Activated CD8-positive, alpha-beta T cell treated with anti-CD3 and anti-CD28 coated beads for 36 hours (primary cell): ENCODE measurements around the gene DNMT3A. TPM values are rescaled to one million over a fixed set of nuclear protein-coding genes. Genes with fewer than 3 reads are reported as not detected.

ENCODE experiments used
- ATAC-seq: fragments of 200-7000 bp; cut with Tn5 transposase; one replicate; pipeline ENCODE4 v1.10.0; 2021; ENCODE audit warnings: mild to moderate bottlenecking, moderate library complexity
- CTCF ChIA-PET: fragments of 350-600 bp; sonication (Branson Sonifier 250); formaldehyde crosslinking; loops from one replicate; lab custom pipeline; 2021; ENCODE audit warnings: antibody characterized with exemption; lab: Charles Lee
- POLR2A ChIA-PET: fragments of 350-600 bp; sonication (Branson Sonifier 250); formaldehyde crosslinking; loops from one replicate; lab custom pipeline; 2021; ENCODE audit warnings: antibody characterized with exemption; lab: Charles Lee
- DNase-seq: peaks from one replicate; pipeline ENCODE4 v3.0.0-alpha.2; 2020
- H3K27ac Mint-ChIP-seq: one replicate; pipeline ENCODE4 v1.8.0; 2021; ENCODE audit warnings: mild to moderate bottlenecking, mixed read lengths
- H3K27me3 Mint-ChIP-seq: one replicate; pipeline ENCODE4 v1.8.0; 2021; ENCODE audit warnings: mixed read lengths
- H3K36me3 Mint-ChIP-seq: one replicate; pipeline ENCODE4 v1.8.0; 2021; ENCODE audit warnings: low read depth, mixed read lengths
- H3K4me1 Mint-ChIP-seq: one replicate; pipeline ENCODE4 v1.8.0; 2021; ENCODE audit warnings: low read depth, mixed read lengths
- H3K4me3 Mint-ChIP-seq: one replicate; pipeline ENCODE4 v1.8.0; 2021; ENCODE audit warnings: mild to moderate bottlenecking, moderate library complexity, mixed read lengths
- H3K9me3 Mint-ChIP-seq: one replicate; pipeline ENCODE4 v1.8.0; 2021; ENCODE audit warnings: mixed read lengths
- intact Hi-C: fragments of 100-400 bp; cut with micrococcal nuclease; formaldehyde crosslinking; loops from one replicate; pipeline ENCODE4 v1.10.0; 2022
- total RNA-seq, 2 experiments: library from RNA; stranded (reverse); gene quantifications; one replicate each; pipeline ENCODE4 v1.2.3, GENCODE V29; 2021
- TF ChIP-seq, protein P1 (sequence below): fragments of 200-600 bp; IDR thresholded peaks from one replicate; pipeline ENCODE4 v1.8.0; 2022; ENCODE audit warnings: antibody characterized with exemption, mild to moderate bottlenecking

Gene DNMT3A
- total RNA-seq, 2 experiments from 2014 or later, result 84.8 to 97.8 TPM

DNA sequence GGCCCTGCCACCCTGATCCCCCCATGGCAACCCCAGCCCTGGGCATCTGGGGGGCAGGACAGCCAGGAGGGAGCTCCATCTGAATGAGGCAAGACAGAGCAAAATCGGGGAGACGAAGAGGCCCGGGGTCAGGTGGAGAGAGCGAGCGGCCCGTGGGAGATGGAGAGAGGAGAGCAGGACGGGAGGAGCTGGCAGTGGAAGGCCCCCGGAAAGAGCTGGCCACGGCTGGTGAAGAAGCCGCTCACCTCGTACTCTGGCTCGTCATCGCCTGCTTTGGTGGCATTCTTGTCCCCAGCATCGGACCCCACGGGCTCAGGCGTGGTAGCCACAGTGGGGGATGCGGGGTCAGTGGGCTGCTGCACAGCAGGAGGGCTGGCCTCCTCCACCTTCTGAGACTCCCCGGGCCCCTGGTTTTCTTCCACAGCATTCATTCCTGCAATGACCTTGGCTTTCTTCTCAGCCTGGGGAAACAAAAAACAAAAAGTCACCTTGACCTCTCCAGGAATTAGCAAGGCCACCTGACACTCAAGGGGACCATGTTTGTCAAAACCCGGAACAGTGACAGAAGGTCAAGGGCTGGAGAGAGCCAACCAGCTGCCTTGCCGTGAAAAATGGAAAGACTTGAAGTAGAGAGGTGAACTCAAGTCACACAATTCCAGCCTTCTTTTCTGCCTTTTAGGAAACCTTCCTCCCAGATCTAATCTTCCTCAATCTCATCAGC, 93.8 kb downstream of the DNMT3A start:
- H3K4me1 Mint-ChIP-seq, result peaks cover 21% of the 10 kb centered on the region

DNA sequence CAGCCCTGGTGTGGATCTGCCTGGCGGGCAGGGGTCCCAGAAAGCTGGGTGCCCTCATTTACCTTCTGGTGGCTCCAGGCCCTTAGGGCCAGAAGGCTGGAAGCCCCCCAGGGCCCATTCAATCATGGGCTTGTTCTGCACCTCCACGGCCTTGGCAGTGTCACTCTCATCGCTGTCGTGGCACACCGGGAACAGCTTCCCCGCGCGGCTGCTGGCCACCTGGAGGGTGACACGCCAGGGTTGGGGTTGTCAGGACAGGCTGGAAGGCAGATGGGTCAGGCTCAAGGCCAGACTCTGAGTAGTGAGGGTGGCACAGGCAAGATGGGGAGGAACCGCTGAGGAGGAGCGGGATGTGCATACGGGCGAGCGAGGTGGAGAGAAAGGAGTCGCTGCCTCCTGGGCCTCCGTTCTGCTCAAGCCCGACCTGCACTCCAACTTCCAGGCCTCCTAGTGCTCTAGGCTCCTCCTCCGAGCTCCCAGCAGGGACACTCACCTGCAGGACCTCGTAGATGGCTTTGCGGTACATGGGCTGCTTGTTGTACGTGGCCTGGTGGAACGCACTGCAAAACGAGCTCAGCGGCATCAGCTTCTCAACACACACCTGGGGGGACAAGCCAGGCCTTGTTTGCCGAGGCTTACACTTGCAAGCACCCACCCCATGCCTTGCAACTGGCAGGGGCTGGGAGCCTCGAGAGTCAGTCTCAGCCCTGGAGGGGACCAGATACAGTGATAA, 95.0 kb downstream of the DNMT3A start:
- TF ChIP-seq, protein P1, sequence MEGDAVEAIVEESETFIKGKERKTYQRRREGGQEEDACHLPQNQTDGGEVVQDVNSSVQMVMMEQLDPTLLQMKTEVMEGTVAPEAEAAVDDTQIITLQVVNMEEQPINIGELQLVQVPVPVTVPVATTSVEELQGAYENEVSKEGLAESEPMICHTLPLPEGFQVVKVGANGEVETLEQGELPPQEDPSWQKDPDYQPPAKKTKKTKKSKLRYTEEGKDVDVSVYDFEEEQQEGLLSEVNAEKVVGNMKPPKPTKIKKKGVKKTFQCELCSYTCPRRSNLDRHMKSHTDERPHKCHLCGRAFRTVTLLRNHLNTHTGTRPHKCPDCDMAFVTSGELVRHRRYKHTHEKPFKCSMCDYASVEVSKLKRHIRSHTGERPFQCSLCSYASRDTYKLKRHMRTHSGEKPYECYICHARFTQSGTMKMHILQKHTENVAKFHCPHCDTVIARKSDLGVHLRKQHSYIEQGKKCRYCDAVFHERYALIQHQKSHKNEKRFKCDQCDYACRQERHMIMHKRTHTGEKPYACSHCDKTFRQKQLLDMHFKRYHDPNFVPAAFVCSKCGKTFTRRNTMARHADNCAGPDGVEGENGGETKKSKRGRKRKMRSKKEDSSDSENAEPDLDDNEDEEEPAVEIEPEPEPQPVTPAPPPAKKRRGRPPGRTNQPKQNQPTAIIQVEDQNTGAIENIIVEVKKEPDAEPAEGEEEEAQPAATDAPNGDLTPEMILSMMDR, result no peak
- no peak overlapping the region for H3K4me3 Mint-ChIP-seq
- H3K9me3 Mint-ChIP-seq, result no peaks in the 10 kb centered on the region
- POLR2A ChIA-PET, result interaction anchor here (0.9 to 1.5 kb wide), 2 partner anchors 10 to 36 kb away, joined by 3 to 4 read pairs; no protein-coding TSS in a partner anchor
- CTCF ChIA-PET, result no interaction called here
- H3K27ac Mint-ChIP-seq, result no peak overlapping the region
- H3K4me1 Mint-ChIP-seq, result peaks cover 18% of the 10 kb centered on the region
- intact Hi-C loops, result no loop called here
- ATAC-seq, result no peak
- DNase-seq, result no peak
- H3K27me3 Mint-ChIP-seq, result no peaks in the 10 kb centered on the region
- peaks cover 48% of the 10 kb centered on the region for H3K36me3 Mint-ChIP-seq

More for the DNA sequence above, 93.8 kb downstream of the DNMT3A start:
- ChIA-PET POLR2A (interaction anchor here (1.5 kb wide), 1 partner anchor 38 kb away, joined by 4 read pairs; no protein-coding TSS in a partner anchor), CTCF (no interaction called here)
- intact Hi-C loops, result no loop called here
- ATAC-seq (no peak), DNase-seq (no peak)
- TF ChIP-seq, protein P1, result no peak
- Mint-ChIP-seq H3K27ac (peak overlapping the region; percentile 42), H3K27me3 (no peaks in the 10 kb centered on the region), H3K9me3 (no peaks in the 10 kb centered on the region), H3K36me3 (peaks cover 43% of the 10 kb centered on the region), H3K4me3 (no peak overlapping the region)

DNA sequence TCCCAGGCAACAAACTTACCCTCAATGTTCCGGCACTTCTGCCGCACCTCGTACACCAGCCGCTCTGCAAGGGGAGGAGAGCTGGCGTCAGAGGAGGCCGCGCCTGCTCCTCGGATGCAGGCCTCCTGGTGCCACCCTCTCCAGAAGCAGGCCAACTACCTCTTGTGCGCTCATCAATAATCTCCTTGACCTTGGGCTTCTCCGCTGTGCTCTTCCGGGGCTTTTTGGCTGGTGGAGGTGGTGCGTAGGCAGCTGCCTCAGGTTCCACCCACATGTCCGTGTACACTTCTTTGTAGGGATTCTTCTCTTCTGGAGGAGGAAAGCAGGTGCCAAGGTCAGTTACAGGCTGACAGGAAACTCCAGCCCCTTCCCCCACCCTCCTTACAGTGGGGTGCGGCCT, 95.7 kb downstream of the DNMT3A start:
- Mint-ChIP-seq H3K27ac (no peak overlapping the region), H3K9me3 (no peaks in the 10 kb centered on the region), H3K4me1 (peaks cover 18% of the 10 kb centered on the region), H3K27me3 (no peaks in the 10 kb centered on the region), H3K36me3 (peaks cover 54% of the 10 kb centered on the region), H3K4me3 (no peak overlapping the region)
- ATAC-seq (no peak), DNase-seq (no peak)
- CTCF ChIA-PET, result no interaction called here
- intact Hi-C loops, result no loop called here
- TF ChIP-seq, protein P1, result no peak
- POLR2A ChIA-PET, result interaction anchor here (0.9 kb wide), 1 partner anchor 9 kb away, joined by 3 read pairs; no protein-coding TSS in a partner anchor

DNA sequence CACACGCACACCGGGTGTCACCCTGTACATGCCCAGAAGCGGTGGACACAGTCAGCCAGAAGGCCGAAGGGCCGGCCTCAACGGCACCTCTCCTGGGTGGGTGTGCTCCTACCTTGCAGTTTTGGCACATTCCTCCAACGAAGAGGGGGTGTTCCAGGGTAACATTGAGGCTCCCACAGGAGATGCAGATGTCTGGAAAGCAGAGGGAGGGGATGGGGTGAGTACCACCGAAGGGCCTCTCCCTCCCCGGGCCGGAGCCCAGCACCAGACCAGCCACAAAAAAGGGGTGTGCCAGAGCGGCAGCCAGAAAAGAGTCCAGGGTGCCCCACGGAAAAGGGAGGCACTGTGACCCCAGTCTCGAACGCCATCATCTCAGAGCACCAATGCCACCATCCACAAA, 96.6 kb downstream of the DNMT3A start:
- Mint-ChIP-seq H3K4me3 (no peak overlapping the region), H3K36me3 (peaks cover 54% of the 10 kb centered on the region), H3K9me3 (no peaks in the 10 kb centered on the region), H3K4me1 (peaks cover 11% of the 10 kb centered on the region), H3K27me3 (no peaks in the 10 kb centered on the region), H3K27ac (no peak overlapping the region)
- ATAC-seq (peak; percentile 10), DNase-seq (no peak)
- TF ChIP-seq, protein P1, result no peak
- ChIA-PET POLR2A (no interaction called here), CTCF (no interaction called here)
- intact Hi-C loops, result no loop called here
